Uterine smooth muscle cell (primary cell): ENCODE data around the gene C8A. TPM values are rescaled to one million over a fixed set of nuclear protein-coding genes. Genes with fewer than 3 reads are reported as not detected.

Experiments used
- total RNA-seq: library from RNA; depleted of rRNA; stranded (reverse); fragments of >200 nt; gene quantifications from 2 replicates; pipeline ENCODE4 v1.2.3, GENCODE V29; 2014

The C8A gene
- not detected in 2 replicates for total RNA-seq

DNA sequence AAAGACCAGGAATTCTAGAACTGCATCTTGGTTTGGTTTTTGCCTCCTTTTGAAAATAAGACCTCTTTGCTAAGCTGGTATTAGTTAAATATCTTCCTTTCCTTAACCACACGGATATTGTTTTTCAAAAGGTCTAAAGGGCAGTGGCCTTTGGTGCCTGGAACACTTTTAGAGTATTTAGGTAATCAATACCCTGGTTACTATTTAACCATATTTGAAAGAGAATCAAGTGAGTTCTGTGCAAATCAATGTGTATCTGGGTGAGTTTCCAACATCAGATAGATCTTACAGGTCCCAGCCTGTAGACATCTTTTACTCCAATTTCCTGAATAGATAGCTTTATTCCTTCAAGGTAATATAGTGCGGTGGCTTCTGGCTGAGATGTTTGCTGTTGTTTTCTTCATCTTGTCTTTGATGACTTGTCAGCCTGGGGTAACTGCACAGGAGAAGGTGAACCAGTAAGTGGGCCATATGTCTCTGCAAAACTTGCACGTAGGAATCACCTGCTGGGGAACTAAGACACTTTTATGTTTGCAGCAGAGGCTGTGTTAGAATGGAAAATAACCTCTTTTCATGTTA, at the start of gene C8A:
Gene C8A, plus strand, starts transcription at position 277 of the 579 bp plus-strand sequence. Its CDS starts 105 bp downstream, at position 382.

DNA sequence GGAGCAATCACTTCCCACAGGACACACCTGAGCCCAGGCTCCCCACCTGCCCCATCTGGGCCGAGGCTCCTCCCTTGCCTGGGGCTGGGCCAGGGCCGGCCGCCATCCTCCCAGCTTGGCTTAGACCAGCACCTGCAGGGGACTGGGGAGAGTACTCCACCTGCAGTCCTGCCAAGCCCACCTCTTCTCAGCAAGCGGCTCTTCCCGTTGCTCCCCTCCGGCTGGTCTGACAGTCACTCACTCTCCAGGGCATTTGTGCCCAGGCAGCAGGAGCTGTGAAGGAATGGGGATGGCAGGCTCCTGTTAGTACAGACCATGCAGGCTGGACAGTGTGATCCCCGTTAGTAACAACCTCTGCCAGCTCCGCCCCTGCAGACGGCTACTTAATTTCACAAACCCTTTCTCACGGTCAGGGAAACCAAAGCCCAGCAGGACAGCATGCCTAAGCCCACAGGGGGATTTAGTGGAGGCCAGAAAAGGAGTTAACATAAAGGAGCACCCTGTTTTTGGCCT, 35.2 kb upstream of the C8A start, which contains the start of gene FYB2:
Gene FYB2, minus strand, starts transcription at position 18 of the 513 bp plus-strand sequence. CDS start 114 bp downstream, outside the sequence.

DNA sequence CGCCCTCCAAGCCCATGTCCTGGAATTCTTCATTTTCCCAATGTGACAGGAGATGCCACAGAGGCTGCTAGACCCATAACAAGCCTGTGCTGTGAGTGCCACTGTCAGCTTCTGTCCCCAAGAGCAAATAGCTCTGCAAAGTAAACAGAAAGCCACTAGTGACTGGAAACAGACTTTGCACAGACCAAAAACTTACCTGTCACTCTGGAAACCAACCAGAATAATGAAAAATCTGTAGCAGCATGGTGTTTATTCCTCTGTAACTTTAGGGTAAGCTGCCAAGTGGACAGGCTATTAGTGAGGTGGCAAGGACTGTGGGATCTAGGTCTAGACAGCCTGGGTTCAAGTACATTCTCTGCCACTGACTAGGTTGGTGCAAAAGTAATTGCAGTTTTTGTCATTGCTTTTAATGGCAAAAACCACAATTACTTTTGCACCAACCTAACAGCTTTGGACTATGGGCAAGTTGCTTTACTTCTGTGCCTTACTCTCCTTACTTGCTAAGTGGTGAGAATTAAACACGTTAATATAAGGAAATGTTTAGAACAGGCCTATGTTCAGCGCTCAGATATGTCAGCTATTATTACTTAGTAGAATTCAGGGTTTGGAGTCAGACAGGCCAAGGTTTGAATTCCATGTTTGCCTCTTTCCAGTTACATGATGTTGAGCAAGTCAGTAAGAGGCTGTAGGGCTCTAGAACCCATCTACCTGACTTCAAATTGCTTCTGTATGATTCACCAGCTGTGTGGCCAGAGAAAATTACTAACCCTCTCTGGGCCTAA, 111.5 kb downstream of the C8A start, which contains the start of gene C8B:
Gene C8B, minus strand, starts transcription at position 100 of the 782 bp plus-strand sequence. Its CDS starts 67 bp downstream, at position 33.

Other genes with a start within 250 kb of the C8A start
- 5.1 and 5.6 TPM in 2 replicates for gene PRKAA2, start 209.5 kb upstream of the C8A start, total RNA-seq
- gene FYB2, start 35.4 kb upstream of the C8A start, total RNA-seq = not detected in 2 replicates
- not detected in 2 replicates for gene C8B, start 111.2 kb downstream of the C8A start, total RNA-seq